HG03108 (cell line): ENCODE data around the gene PARD3.

Experiments used
- ATAC-seq: cut with Tn5 transposase; IDR thresholded peaks from one replicate; pipeline ENCODE4 v1.9.1; 2021; ENCODE audit warnings: moderate library complexity; ENCODE audit not compliant: unreplicated experiment

The PARD3 gene

DNA sequence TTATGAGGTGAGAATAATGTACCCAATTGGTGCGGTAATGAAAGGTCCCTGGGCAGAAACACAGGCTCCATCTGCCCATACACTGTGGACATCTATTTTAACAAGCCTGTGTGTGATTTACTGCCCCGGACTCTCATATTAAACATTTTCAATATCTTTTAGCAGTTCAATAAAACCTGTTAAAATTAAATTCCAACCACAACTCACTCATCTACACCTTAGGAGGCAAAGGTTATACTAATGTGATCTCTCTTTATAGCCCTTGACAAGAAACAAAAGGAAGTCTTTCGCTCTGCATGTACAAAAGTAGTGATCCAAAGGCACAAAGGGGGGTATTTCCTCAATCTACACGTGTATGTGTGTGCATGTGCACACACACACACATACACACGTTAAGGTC lies 186.0 kb downstream of the PARD3 start:
- ATAC-seq, result no peak

GRCh38 chr10:34628174-34628796 lies 186.8 kb downstream of the PARD3 start:
- no peak for ATAC-seq

GRCh38 chr10:34627741-34628140 lies 187.4 kb downstream of the PARD3 start:
- ATAC-seq, result no peak

DNA sequence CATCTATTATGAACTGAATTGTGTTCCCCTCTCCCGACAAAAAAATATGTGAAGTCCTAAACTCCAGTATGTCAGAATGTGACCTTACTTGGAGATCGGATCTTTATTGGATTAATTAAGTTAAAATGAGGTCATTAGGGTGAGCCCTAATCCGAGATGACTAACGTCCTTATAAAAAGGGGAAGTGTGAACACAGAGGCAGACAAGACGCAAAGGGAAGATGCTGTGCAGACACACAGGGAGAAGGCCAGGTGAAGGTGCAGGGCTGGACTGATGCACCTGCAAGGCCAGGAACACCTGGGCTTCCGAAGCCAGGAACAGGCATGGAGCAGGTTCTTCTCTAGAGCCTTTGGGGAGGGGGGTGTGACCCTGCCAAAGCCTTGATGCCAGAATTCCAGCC lies 187.8 kb downstream of the PARD3 start:
- no peak for ATAC-seq

DNA sequence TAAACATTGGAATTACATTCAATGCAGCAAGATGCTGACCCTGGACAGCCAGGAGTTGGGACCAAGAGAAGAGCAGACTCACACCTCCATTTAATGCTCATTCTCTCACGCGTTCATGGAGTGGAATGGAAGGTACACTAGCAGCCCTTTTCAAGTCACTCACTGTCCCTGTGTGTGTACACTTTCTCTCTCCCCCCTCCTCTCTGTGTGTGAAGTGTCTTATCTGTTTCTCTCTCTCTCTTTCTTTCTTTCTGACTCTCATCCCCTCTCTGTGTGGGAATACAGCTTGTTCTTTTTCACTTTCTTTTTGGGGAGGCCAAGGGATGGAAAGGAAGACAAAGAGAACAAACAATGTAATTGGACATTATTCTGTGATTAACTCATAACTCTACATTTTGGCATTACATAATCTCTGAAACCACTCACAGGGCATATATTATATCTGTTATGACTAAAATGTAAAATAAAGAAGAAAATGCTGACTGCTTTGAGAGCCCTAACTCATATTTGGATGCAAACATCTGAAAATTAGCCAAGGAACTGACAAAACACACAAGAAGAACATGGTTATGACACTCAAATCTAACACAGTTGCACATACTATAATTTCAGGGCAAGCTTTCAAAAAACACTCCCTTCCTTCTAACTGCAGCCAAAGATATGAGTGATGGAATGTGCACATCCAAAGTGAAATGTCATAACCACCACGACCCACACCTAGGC lies 188.8 kb downstream of the PARD3 start:
- no peak for ATAC-seq

DNA sequence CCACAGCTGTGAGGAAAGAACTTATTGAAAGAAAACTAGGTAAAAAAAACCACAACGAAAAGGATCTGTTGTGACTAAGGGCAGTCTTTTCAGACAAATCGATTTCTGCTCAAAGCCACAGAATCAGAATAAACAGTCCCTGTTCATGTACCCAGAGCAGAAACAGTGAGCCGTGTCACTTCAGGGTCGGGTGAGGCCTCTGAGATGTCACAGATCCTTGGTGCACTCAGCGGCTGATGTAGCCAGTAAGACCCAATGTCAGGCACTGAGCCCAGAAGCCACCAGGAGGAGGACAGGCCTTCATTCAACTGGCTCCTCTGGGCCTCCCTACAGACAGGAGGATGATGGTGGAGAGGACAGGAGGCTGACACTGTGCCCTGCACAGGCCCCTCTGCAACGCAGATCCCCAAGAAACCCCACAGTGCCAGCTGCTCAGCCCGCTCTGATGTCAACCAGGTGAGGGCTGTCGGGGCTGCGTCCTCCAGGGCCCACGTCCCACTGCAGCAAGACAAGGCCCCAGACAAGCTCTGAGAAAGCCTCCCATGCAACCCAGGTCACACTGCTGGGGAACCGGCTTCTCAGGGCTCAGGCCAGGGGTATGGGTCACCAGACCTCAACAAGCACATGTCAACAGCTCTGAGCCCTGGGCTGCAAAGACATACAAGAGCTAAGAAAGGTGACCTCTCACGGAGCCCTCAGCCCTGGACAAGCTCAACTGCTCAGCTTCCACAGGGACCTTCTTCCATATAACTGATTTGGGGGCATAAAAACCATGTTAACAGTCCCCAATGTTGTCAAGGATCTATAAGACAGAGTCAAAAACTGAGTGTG lies 190.6 kb downstream of the PARD3 start:
- ATAC-seq, result no peak

DNA sequence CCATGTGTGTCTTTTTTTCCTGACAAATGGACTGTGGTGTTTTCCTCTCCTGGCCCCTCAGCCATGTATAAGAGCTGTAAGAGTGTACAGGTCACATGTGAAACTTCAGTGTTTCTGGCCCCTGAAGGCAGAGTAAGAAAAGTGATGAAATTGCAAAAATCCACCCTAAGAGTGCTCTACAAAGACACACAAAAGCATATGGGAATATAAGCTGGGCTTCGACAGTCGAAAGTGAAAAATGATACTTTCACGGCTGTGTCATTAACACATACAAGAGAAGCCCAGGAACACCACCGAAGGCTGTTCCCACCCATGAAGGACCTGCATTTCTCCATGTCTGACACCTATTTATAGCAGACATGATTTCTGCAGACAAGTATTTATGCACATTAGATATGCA lies 192.2 kb downstream of the PARD3 start:
- ATAC-seq, result no peak

- no peak for ATAC-seq
Measured at GRCh38 chr10:34618611-34619010, 196.5 kb downstream of the PARD3 start.

DNA sequence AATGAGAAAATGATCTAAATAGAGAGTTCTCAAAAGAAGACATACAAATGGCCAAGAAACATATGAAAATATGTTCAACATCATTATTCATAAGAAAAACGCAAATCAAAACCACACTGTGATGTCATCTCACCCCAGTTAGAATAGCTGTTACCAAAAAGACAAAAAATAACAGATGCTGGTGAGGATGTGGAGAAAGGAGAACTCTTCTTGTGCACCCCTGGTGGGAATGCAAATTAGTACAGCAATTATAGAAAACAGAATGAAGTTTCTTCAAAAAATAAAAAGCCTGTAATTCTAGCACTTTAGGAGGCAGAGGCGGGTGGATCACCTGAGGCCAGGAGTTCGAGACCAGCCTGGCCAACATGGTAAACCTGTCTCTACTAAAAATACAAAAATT lies 199.3 kb downstream of the PARD3 start:
- ATAC-seq, result no peak

DNA sequence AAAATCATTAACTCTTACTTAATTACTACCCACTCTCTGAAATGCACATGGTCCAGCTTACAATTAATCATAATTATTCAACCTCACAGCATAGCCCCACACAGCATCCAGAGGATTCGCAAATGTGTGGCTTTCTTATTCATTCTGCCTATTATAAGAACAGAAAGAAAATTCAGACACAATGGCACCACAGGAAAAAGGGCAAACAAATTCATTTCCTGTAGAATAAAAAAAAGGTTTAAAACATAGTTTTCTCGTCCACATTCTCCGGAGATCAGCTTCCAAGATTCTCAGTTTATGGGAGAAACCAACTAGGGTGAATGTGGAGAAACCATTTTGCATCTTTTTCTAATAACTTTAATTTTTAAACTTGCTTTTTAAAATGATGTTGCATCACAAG lies 201.6 kb downstream of the PARD3 start:
- ATAC-seq, result no peak

GRCh38 chr10:34612938-34613337 lies 202.2 kb downstream of the PARD3 start:
- no peak for ATAC-seq

GRCh38 chr10:34612446-34612845 lies 202.7 kb downstream of the PARD3 start:
- no peak for ATAC-seq

GRCh38 chr10:34609287-34609940 lies 205.7 kb downstream of the PARD3 start:
- ATAC-seq, result no peak

DNA sequence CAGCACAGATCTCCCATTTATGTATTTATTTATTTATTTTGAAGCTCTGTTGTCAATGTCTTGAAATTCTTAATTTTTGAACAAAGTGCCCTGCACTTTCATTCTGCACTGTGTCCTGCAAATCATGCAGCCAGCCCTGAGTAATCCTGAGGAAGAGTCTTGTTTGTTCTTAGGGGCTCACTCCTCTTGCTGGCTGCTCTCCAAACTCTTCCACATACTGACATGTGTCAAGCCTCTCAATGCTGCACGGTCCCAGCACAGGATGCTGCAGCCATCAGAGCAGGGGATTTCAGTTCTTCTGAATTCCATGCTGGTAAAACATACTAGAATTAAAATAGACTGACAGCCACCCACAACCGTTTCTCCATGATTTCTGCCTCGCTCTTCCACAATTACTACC lies 207.2 kb downstream of the PARD3 start:
- ATAC-seq, result no peak

- ATAC-seq, result no peak
Measured at GRCh38 chr10:34606890-34607289, 208.2 kb downstream of the PARD3 start.

GRCh38 chr10:34602478-34602877 lies 212.6 kb downstream of the PARD3 start:
- ATAC-seq, result no peak

GRCh38 chr10:34601691-34602090 lies 213.4 kb downstream of the PARD3 start:
- no peak for ATAC-seq

DNA sequence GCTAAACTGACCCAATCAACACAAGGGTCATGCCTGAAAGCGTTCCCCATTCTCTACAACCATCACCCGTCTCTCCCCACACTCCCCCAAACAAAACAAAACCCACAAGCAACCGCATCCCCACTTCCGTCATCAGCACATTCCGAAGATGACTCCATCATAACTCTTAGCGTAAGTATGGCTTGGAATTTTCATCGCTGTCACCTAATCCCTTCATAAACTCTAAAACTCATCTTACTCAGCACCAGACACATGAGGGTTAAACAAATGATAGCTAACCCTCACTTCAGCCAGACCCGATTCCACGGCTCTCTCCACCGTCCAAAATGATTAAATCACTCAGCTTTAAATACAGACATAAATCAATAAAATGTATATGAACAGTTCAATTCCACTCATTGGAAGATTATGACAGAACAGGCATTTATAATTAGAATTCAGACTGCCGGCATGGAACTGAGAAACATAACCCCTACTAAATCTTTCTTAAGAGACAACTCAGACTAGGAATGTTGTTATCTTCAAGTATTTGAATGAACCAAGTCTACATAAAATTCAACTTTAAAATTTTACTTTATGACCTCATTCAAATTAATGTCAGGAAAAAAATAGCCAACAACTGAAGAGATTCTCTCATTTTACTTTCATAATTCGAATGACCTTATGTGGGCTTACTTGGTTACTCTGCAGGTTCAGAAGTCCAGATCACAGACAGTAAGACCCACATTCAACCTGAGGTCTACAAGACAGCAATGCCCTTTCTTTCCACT lies 215.9 kb downstream of the PARD3 start:
- no peak for ATAC-seq

DNA sequence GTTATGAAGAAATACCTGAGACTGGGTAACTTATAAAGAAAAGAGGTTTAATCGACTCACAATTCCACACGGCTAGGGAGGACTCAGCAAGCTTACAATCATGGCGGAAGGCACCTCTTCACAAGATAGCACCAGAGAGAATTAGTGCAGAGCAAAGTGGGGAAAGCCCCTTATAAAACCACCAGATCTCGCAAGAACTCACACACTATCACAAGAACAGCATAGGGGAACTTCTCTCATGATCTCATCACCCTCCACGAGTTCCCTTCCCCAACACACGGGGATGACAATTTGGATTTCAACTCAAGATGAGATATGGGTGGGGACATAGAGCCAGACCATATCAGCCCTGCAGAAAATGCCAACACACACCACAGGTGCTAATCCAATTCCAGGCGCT lies 218.7 kb downstream of the PARD3 start:
- no peak for ATAC-seq

- no peak for ATAC-seq
Measured at GRCh38 chr10:34593930-34594329, 221.2 kb downstream of the PARD3 start.
